GOT3 (cell line): ENCODE data around the gene COX6B1.
A peak's percentile ranks its signal among the peaks of the same experiment; 100 is the strongest.
"Not testable (repeated sequence)": the region's sequence is repeated elsewhere in the genome, so short reads cannot be mapped to it uniquely, and the experiment has no call there.

ENCODE experiments used
- DNase-seq: peaks from one replicate; lab custom pipeline; 2025; ENCODE audit warnings: mixed read lengths; lab: John Stamatoyannopoulos, UW

Gene COX6B1, protein sequence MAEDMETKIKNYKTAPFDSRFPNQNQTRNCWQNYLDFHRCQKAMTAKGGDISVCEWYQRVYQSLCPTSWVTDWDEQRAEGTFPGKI

GRCh38 chr19:35648017-35648961 lies at the start of gene COX6B1:
COX6B1 (plus strand) TSS chr19:35648323; CDS start chr19:35651244, 2,921 bp downstream.
- peak; percentile 83 for DNase-seq

GRCh38 chr19:35601971-35602370 lies 46.2 kb upstream of the COX6B1 start:
- DNase-seq = no peak

DNA sequence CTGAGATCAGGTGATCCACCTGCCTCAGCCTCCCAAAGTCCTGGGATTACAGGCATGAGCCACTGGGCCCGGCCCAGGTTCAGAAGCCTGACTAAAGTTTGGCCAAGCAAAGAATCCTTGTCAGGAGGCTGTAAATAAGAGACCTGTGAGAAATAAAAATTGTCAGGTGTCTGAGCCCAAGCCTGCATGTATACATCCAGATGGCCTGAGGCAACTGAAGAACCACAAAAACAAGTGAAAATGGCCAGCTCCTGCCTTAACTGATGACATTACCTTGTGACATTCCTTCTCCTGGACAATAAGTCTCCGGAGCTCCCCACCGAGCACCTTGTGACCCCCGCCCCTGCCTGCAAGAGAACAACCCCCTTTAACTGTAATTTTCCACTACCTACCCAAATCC lies 43.7 kb upstream of the COX6B1 start:
- not testable (repeated sequence) for DNase-seq

DNA sequence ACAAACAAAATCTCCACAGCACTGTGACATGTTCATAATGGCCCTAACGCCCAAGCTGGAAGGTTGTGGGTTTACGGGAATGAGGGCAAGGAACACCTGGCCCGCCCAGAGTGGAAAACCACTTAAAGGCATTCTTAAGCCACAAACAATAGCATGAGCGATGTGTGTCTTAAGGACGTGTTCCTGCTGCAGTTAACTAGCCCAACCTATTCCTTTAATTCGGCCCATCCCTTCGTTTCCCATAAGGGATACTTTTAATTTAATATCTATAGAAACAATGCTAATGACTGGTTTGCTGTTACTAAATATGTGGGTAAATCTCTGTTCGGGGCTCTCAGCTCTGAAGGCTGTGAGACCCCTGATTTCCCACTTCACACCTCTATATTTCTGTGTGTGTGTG lies 41.0 kb upstream of the COX6B1 start:
- not testable (repeated sequence) for DNase-seq

DNA sequence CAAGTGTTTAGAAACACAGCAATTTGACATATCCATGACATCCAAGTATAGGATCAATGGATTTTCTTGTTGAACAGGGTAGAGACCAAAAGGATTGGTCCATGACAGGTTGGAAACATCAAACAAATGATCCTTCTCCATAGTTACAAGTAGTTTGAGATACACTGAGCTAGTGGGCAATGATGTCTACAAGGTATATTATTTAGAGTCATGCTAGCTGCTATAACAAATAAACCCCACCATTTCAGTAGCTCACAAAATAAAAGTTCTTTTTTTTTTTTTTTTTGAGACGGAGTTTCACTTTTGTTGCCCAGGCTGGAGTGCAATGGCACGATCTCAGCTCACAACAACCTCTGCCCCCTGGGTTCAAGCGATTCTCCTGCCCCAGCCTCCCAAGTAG lies 40.5 kb upstream of the COX6B1 start:
- DNase-seq = no peak

DNA sequence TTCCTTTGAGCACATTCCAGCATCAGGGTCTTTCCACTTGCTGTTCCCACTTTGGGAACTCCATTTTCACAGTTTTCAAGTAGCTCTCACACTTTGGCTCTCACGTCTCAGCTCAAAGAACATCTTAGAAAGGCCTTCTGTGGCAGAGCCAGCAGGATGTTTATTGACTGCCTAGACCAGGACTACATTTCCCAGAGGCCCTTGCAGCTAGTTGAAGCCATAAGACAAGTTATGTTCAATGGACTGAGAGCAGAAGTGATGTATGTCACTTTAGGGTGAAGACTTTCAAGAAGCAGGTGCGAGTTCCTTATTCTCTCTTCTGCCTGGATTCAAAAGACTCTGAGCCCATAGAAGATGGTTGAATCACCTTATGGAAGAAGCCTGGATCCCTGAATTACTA lies 39.9 kb upstream of the COX6B1 start:
- DNase-seq = no peak

DNA sequence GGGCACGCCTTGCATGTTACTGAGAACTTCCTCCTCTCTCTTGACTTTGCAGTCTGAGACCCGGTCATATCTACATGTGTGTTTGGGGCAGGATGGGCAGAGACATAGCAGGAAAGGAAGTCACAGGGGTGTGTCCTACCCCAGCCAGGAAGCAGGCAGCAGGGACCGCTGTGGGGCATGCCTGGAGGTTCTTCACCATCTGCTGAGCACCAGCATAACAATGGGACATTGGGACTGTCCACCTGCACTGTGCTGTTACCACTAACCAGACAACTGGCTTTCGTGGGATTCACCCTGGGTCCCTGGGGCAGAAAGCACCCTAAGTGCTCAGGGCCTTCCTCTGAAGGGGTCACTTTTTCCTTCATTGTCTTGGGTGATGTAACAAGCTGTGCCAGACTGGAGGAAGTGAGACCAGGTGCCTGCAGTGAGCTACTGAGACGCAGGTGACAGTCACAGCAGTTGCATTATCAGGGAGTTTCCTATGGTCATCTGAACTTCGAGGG lies 38.2 kb upstream of the COX6B1 start:
- DNase-seq = no peak

- DNase-seq = no peak
Observed at GRCh38 chr19:35612224-35612558, 35.9 kb upstream of the COX6B1 start.

GRCh38 chr19:35612559-35613321 lies 35.4 kb upstream of the COX6B1 start, which contains the start of gene HAUS5:
HAUS5 (plus strand) TSS chr19:35612735; CDS start chr19:35612795, 60 bp downstream.
- DNase-seq = peak; percentile 75

- DNase-seq = no peak
Observed at GRCh38 chr19:35613574-35613973, 34.5 kb upstream of the COX6B1 start.

DNA sequence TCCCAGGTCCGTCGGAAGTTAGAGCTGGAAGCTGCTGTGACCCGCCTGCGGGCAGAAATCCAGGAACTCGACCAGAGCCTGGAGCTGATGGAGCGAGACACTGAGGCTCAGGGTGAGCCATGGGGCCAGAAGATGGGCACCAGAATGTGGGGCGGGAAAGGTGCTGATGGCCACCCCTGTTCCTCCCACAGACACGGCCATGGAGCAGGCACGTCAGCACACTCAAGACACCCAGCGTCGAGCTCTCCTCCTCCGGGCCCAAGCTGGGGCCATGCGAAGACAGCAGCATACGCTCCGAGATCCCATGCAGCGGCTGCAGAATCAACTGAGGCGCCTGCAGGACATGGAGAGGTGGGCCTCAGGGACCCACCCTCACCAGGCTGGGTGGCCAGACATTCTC lies 33.1 kb upstream of the COX6B1 start:
- no peak for DNase-seq

GRCh38 chr19:35618857-35619256 lies 29.3 kb upstream of the COX6B1 start:
- DNase-seq = no peak

DNA sequence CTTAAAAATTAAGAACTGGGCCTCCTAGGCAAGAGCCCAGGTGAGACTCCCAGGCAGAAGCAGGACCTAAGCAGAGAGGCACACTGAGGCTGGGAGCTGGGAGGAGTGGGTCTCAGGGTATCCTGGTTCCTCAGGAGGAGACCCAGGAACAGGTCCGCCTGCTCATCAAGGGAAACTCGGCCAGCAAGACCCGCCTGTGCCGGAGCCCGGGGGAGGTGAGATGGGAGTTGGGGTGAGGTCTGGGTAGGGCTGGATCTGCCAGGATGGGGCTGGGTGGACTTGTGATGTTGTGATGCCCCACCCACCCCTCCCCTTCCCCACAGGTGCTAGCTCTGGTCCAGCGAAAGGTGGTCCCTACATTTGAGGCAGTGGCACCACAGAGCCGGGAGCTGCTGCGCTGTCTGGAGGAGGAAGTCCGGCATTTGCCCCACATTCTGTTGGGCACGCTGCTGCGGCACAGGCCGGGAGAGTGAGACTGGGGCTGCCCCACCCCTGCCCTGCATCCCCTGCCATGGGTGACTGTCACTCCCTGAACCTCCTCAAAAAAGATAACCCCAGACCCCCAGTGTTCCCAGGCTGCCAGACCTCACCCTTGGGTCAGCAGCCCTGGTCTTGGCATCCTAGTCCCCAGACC lies 28.7 kb upstream of the COX6B1 start:
- no peak for DNase-seq

GRCh38 chr19:35620001-35620400 lies 28.1 kb upstream of the COX6B1 start:
- no peak for DNase-seq

- DNase-seq = no peak
Observed at GRCh38 chr19:35621708-35622107, 26.4 kb upstream of the COX6B1 start.

DNA sequence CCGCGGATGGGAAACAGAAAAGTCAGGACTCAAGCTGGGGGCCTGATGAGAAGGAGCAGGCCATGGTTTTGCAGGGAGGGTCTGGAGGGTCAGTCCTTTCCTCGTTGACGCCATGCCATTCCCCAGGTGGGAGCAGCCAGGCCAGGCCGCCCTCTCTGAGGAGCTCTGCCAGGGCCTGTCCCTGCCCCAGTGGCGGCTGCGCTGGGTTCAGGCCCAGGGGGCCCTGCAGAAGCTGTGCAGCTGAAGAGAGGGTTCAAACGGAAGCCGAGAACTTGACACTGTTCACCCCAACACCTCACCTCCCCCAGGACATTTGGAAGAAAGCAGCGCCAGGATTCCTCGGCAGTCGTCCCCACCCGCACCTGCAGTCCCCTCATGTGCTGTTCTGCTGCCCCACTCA lies 25.4 kb upstream of the COX6B1 start:
- no peak for DNase-seq

DNA sequence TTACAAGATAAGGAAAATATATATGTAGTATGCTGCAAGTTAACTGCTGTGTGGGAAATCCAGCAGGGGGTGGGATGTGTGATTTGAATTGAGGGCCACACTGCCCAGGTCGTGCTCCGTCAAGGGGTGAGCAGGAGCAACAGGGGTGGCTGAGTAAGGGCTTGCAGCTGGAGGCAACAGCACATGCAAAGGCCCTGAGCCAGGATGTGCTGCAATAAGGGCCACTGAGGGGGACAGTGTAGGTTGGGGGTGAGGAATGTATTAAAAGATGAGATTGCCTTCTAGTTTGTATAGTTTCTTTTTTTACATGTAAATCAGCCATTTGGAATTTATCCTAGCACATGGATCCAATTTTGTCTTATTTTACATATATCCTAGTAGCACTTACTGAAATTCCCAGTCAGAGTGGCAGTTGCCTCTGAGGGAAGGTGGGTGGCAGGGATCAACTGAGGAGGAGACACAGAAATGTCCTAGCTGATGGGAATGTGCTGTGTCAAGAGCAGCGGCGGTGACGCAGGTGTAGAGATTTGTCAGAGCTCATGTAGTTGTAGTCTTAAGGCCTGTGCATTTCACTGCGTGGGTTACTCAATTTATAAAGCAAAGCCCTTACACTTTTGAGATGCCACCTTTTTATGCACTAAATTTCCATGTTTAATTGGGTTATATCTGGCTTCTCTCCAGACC lies 24.7 kb upstream of the COX6B1 start:
- DNase-seq = no peak

DNA sequence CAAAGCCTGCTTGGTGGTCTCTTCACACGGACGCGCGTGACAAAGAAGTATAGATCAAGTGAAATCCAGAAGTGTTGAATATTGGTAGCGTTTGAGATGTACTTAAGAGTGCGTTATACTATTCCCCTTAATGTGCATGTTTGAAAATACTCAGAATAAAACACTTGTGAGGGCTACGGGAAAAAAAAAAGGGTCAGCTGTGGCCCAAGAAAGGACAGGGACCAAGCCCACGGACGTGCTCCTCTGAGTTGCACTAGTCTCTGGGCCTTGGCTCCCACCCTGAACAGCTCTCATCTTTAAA lies 19.9 kb upstream of the COX6B1 start:
- no peak for DNase-seq

- DNase-seq = peak; percentile 85
Observed at GRCh38 chr19:35628565-35629331, 19.4 kb upstream of the COX6B1 start, which contains the start of gene RBM42. RBM42 (plus strand) TSS chr19:35629036; CDS start chr19:35629154, 118 bp downstream.

GRCh38 chr19:35629332-35629633 lies 18.8 kb upstream of the COX6B1 start:
- no peak for DNase-seq
